Cerebellar nuclear complex (tissue), 1 donor: ENCODE measurements around the gene F2.

Experiments
- DNase-seq, 2 experiments: peaks; one replicate each; lab custom pipeline; 2025; lab: John Stamatoyannopoulos, UW

Gene F2

DNA sequence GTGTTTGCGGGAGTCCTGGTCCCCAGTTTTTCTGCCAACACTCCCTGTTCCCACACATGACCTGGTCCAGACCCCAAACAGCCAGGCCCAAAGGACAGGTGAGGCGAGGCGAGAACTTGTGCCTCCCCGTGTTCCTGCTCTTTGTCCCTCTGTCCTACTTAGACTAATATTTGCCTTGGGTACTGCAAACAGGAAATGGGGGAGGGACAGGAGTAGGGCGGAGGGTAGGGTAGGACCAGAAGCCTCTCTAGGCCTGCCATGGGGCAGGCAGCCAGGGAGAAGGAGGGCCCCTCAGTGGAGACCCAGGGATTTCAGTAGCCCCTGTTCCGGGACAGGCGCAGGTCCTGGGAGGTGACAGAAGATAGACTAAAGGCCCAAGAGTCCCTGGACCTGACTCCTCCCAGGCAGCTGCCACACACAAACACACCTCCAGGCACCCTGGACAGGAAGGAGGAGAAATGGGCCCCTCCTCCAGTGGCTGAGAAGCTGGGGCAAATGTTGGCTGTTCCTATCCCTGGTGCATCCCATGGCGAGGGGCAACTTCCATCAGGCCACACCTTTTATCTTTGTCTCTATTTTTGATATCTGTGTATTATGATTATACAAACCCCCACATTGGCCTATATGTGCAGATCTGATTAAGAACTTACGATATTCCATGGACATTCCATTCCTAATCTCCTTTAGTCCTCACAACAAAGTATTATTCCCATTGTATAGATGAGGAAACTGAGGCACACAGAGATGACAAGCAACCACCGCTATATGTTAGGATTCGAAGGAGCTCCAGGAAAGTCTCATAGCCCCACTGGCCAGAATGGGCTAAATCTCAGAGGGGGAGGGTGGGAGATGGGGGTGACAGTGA, 626 bp upstream of the F2 start:
- DNase-seq, result no peak

DNA sequence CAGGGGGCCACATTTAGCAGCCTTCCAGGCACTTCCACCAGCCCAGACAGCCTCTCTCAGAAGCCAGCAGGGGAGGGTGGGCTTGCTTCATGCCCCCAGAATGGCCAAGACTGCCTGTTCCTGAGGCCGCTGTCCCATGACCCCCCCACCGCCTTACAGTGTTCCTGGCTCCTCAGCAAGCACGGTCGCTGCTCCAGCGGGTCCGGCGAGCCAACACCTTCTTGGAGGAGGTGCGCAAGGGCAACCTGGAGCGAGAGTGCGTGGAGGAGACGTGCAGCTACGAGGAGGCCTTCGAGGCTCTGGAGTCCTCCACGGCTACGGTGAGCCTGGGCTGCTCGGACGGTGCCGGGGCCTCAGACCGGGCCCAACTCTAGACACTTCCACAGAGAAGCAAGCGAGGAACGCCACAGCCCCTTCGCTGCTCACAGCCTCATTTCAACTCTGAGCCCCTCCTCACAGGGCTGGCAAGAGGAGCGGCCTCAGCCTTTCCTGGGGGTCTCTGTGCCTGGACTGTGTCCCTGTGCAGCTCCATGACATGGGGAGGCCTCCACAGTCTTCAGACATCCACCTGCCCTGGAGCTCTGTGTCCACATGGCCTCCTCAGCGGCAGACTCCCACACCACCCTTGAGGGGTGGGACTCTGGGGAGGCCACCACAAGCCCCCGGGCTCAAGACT, 668 bp downstream of the F2 start:
- no peak for DNase-seq

DNA sequence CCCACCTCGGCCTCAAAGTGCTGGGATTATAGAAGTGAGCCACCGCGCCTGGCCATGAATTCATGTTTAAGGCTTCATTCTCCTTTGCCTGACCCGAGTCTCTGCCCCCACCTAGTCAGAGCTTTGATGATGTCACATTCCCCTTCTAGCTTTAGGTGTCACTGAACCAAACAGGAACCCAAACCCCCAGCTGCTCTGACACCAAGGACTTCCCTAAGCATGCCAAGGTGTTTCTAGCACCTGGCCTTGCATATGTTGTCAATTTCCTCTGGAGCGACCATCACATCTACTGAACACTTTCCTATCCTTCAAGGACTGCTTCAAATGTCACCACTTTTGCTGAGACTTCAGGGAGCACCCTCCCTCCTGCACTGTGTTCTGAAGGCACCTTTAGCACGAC, 2.3 kb downstream of the F2 start:
- DNase-seq, result no peak

DNA sequence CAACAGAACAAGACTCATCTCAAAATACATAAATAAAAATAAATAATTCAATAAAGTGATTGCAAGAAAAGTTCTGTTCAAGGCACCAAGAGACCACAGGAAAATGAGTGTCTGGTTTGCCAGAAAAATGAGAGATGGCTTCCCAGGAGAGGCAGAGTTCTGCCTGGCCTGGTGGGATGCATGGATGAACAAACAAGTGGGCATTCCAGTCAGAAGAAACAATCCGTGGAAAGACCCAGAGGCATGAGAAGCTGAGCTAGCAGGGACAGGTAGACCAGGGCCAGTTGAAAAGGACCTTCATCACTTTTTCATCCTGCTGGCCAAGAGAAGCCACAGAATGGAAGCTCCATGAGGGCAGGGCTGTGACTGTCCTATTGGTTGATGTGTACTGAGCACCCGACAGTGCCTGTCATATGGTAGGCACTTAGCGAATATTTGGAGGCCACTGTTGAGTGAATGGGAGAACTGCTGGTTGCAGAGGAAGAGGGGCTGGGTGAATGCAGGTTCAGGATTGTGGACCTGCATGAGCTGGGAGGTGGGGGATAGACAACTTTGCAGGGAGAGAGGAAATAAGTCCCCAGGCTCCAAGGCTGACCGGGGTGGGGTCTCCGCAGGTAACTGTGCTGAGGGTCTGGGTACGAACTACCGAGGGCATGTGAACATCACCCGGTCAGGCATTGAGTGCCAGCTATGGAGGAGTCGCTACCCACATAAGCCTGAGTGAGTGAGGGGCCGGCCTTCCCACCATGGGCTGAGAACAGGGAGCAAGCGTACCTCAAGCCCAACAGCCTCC, 3.7 kb downstream of the F2 start:
- DNase-seq, result no peak

DNA sequence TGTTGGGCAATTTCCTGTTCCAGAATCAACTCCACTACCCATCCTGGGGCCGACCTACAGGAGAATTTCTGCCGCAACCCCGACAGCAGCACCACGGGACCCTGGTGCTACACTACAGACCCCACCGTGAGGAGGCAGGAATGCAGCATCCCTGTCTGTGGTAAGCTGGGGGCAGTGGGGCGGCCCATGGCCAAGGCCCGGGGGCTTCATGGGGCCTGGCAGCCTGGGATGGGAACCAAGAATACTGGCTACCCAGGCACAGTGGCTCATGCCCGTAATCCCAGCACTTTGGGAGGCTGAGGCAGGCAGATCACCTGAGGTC, 4.3 kb downstream of the F2 start:
- DNase-seq, result no peak

DNA sequence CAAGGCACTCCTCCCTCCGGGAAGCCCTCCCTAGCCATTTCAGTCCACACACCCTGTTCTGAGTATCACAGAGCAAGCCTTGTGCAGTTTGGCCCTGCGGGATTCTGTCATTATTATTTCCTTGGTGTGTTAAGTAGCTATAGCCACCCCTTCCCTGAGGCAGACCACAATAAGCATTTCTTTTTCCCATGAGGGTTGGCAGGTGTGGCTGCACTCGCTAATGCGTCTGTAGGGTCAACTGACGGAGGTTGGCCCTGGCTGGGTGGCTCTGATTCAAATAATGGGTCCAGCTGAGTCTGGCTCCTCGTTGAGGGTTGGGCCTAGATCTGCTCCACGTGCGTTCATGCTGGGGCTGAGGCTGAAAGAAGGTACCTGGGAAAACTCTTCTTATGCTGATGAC, 5.1 kb downstream of the F2 start:
- no peak for DNase-seq

DNA sequence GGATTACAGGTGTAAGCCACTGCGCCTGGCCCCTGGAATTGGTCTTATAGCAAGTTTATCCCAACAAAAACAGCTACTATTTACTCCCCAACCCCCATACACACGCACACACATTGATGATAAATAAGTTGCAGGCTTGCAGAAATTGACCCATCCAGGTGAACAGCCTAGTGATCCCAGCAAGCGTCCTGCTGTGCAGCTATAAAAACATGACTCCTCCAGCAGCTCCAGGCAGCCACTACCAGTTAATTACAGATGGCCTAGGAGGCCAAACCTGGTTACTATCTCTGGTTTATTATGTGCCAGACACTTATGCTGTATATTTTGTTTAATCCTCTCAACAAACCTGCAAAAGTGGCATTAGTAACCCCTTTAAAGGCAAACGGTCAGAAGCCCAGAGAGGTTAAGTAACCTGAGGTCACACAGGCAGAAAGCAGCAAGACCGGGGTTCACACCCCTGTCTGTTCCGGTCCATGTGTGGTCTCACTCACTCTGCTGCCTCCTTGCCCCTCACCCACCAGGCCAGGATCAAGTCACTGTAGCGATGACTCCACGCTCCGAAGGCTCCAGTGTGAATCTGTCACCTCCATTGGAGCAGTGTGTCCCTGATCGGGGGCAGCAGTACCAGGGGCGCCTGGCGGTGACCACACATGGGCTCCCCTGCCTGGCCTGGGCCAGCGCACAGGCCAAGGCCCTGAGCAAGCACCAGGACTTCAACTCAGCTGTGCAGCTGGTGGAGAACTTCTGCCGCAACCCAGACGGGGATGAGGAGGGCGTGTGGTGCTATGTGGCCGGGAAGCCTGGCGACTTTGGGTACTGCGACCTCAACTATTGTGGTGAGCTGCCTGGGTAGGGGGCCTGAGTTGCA, 6.6 kb downstream of the F2 start:
- no peak for DNase-seq

DNA sequence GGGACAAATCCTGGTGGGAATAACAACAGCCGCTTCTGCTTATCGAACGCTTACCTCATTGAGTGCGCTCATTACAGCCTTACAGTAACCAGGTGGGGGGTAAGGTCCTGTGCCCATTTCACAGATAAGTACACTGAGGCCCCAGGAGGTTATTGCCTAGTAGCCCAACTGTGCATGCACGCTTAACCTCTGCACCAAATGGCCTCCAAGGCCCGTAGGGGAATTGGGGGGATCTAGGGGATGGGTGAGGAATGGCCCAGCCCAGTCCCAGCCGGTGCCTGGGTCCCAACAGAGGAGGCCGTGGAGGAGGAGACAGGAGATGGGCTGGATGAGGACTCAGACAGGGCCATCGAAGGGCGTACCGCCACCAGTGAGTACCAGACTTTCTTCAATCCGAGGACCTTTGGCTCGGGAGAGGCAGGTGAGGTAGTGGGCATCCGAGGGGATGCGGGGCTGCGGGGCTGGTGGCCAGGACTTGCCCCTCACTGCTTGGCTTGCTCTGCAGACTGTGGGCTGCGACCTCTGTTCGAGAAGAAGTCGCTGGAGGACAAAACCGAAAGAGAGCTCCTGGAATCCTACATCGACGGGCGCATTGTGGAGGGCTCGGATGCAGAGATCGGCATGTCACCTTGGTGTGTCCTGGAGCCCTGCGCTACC, 7.3 kb downstream of the F2 start:
- no peak for DNase-seq

DNA sequence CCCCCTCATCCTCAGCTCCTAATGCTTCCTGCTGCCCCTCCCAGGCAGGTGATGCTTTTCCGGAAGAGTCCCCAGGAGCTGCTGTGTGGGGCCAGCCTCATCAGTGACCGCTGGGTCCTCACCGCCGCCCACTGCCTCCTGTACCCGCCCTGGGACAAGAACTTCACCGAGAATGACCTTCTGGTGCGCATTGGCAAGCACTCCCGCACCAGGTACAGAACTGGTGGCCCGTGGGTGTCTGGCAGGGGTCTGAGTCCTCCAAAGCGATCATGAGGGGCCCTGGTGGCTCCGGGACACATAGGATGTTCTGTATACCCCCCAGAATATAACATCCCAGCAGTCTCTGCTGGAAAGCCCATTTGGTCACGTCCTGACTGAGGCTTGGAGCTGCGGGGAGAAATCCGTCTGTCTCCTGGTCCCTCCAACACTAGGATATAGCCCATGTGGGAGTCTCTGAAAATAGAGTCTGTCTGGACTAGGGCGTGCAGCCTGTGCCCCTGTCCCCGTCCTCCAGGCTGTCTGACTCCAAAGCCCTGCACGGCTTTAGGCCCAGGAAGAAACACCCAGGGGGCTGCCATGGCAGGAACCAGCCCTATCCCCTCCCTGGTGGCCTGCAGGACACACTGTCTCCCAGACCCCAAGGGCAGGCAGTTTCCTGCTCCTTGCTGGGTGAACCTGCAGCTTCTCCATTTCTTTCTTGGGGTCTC, 9.1 kb downstream of the F2 start:
- DNase-seq, result no peak

DNA sequence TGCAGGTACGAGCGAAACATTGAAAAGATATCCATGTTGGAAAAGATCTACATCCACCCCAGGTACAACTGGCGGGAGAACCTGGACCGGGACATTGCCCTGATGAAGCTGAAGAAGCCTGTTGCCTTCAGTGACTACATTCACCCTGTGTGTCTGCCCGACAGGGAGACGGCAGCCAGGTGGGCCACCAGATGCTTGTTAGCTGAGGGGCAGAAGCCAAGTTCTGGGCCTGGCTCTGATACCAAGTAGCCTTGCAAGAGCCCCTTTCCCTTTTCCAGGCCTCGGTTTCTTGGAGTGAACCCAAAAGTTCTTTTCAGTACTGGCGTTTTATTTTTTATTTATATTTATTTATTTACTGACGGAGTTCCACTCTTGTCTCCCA, 9.6 kb downstream of the F2 start:
- no peak for DNase-seq

DNA sequence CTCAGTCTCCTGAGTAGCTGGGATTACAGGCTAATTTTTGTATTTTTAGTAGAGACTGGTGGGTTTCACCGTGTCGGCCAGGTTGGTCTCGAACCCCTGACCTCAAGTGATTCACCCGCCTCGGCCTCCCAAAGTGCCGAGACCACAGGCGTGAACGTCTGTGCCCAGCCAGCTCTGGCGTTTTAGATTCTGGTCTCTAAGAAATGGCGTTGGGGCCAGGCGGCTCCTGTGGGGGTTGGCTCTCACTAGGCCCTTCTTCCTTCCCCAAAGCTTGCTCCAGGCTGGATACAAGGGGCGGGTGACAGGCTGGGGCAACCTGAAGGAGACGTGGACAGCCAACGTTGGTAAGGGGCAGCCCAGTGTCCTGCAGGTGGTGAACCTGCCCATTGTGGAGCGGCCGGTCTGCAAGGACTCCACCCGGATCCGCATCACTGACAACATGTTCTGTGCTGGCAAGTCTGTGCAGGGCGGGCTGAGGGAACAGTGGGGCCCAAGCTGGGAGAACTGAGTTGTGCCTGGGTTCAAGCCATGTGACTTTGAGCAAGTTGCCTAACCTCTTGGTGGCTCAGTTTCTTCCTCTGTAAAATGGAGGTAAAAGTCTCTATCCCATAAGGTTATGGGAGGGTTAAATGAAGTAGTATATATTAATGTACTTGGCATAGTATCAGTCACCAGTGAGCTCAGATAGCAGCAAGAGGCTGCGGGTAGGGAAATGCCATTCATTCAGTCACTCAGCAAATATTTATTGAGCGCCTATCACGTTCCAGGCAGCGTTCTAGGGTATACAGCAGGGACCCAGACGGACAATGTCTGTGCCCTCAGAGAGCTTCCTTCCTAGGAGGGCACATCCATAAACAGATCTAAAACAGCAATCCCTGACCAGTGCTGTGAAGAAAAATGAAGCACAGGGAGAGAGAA, 10.4 kb downstream of the F2 start:
- DNase-seq, result no peak

DNA sequence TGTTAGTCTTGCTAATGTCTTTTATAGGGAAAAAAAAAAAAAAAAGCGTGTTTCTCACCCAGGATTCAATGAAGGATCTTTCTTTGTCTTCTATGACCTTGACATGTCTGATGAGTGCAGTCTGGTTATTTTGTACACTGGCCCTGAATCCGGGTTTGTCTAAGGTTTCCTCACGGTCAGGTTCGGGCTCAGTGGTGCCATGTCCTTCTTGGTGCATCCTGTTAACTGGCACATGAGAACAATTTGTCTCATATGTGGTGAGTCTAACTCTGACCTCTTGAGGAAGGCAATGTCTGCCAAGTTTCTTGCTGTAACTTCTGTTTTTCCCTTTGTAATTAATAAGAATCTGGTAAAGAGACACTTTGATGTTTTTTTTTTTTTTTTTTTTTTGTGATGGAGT, 12.5 kb downstream of the F2 start:
- DNase-seq, result no peak

DNA sequence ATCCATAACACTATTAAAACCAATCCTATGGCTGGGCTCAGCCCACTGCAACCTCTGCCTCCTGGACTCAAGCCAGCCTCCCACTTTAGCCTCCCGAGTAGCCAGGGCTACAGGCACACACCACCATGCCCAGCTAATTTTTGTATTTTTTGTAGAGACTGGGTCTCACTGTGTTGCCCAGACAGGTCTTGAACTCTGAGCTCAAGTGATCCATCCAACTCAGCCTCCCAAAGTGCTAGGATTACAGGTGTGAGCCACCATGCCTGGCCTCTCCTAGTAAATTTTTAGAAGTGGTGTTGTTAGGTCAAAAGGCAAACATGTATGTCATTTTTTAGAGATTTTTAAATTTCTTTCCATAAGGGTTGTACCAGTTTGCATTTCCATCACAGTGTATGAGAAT, 14.2 kb downstream of the F2 start:
- no peak for DNase-seq

DNA sequence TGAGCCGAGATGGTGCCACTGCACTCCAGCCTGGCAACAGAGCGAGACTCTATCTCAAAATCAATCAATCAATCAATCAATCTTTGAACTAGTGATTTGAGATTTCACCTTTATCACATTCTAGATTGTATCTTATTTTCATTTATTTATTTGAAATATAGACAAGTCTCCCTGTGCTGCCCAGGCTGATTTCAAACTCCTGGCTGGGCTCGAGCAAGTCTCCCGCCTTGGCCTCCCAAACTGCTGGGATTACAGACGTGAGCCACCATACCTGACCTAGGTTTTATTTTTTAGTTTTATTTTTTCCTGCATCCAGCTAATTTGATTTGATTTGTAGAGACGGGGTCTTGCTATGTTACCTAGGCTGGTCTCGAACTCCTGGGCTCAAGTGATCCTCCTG, 17.1 kb downstream of the F2 start:
- no peak for DNase-seq

DNA sequence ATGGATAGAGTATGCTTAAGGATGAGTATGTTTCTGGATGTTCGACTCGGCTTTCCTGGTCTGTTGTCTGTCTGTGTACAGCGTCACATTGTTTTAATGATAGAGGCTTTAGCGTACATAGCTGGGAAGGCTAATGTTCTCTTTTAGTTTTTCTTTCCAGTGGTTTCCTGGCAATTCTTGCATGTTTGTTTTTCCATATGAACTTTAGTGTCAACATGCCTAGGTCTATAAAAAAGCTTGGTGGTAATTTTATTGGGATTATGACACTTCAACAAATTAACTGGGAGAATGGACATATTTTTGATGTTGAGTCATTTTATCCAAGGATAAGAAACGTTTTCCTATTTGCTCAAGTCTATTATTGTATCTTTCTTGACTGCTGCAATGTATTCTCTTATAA, 17.6 kb downstream of the F2 start:
- DNase-seq, result no peak

DNA sequence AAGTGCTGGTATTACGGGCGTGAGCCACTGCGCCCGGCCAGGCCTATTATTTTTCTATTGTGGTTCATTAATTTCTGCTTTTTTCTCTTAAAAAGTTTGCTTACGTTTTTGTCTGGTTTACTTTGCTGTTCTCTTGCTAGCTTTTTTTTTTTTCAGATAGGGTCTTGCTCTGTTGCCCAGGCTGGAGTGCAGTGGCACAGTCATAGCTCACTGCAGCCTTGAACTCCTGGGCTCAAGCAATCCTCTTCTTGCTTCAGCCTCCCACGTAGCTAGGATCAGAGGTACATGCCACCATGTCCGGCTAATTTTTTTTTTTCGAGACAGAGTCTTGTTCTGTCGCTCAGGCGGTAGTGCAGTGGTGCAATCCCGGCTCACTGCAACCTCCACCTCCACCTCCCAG, 18.7 kb downstream of the F2 start:
- no peak for DNase-seq

DNA sequence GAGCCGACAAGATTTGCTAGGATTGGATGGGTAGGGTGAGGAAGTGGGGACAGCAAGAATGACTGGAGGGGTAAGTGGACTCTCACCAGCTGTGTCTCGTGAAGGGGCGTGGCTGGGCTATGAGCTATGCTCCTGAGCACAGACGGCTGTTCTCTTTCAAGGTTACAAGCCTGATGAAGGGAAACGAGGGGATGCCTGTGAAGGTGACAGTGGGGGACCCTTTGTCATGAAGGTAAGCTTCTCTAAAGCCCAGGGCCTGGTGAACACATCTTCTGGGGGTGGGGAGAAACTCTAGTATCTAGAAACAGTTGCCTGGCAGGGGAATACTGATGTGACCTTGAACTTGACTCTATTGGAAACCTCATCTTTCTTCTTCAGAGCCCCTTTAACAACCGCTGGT, 19.9 kb downstream of the F2 start:
- no peak for DNase-seq

DNA sequence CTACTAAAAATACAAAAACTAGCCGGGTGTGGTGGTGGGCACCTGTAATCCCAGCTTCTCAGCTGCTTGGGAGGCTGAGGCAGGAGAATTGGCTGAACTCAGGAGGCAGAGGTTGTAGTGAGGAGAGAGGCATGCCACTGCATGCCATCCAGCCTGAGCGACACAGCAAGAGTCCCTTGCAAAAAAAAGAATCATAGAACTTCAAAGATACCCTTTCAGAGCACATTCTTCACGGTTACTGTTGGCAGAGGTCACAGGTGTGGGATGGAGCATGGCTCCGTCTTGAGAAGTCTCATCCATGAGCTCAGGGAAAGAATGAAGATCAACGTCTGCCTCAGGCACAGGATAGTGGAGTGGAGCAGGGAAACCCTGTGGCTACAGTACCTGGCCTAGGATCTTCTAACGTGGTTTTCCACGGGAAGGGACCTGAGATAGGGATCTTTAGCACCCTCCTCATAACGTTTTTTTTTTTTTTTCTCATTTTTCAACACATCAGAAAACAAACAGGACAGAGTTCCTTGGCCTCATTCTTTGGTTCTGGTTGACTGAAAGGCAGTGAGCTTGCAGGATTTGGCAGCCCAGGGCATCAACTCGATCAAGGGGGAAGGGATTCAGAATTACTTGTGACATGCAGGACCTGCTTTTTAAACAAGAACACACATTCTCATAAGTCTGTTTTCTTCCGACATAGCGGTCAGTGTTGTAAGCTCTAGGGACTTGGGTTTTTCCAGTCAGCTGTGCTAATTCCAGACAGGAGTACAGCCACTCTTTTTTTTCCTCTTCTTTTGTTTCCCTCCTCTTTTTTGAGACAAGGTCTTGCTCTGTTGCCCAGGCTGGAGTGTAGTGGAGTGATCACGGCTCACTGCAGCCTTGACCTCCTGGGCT, 22.8 kb downstream of the F2 start:
- no peak for DNase-seq

DNA sequence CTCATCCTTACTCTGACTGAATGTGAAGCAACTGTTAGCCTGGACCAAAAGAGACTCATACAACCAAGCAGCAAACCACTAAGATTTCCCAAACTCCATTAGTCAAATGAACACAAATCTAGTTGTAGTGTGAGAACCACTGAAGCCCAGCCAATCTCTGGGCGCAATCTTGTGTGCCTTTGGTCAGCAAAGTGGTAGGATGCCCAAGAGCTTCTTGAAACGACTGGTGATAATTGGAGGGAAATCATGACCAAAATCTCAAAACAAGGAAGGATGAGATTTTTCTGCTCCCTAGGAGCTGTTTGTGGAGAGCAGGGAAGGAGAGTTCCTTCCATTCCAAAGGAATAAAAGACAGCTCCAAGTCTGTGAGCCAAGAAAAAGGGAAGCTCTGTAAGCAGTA, 24.0 kb downstream of the F2 start:
- no peak for DNase-seq
